Measurements from ENCODE around the gene ACCS. TPM values are rescaled to one million over a fixed set of nuclear protein-coding genes. Genes with fewer than 3 reads are reported as not detected.

ACCS gene
- total and polyA plus RNA-seq, 9 of the 15 experiments (the other 6 are each of a cell fraction or from before 2014, with no cell fraction given) = 4.2 to 25.9 (median 16.3) TPM

- TF ChIP-seq ZNF253 (CRISPR knock-in tag; conservative IDR thresholded peaks at IDR 0.05) (no peak), CEBPG (CRISPR knock-in tag; IDR thresholded peaks at IDR 0.05) (no peak), CEBPG (tag; conservative IDR thresholded peaks at IDR 0.05 in 1 of 2, IDR thresholded peaks at IDR 0.05 in 1 of 2) (0 out of 4 replicates have a peak, but pooled peaks of 1 of the 2 experiments have one; percentile 22), RBM17 (IDR thresholded peaks at IDR 0.05; ENCODE audit: borderline replicate concordance, low read depth, low read length) (no peak), PML (IDR thresholded peaks at IDR 0.05; ENCODE audit: low read length) (no peak), FOSL1 (tag; conservative IDR thresholded peaks at IDR 0.05) (0 out of 2 replicates have a peak, but pooled peaks have one; percentile 29), ETS2 (tag; IDR thresholded peaks at IDR 0.05; ENCODE audit: borderline replicate concordance, poor library complexity, severe bottlenecking) (no peak), ZNF184 (CRISPR knock-in tag; IDR thresholded peaks at IDR 0.05) (no peak), NBN (IDR thresholded peaks at IDR 0.05; ENCODE audit: low read depth) (no peak), JUN (IDR thresholded peaks at IDR 0.05; ENCODE audit: borderline replicate concordance, low read depth, low read length) (no peak), JUN (CRISPR knock-in tag; IDR thresholded peaks at IDR 0.05; ENCODE audit: borderline replicate concordance) (no peak), BRF1 (IDR thresholded peaks at IDR 0.05; ENCODE audit: borderline replicate concordance, extremely low read depth, insufficient read length) (no peak), NCOA4 (IDR thresholded peaks at IDR 0.05; ENCODE audit: partially characterized antibody) (no peak)
- TF ChIP-seq, protein P1, sequence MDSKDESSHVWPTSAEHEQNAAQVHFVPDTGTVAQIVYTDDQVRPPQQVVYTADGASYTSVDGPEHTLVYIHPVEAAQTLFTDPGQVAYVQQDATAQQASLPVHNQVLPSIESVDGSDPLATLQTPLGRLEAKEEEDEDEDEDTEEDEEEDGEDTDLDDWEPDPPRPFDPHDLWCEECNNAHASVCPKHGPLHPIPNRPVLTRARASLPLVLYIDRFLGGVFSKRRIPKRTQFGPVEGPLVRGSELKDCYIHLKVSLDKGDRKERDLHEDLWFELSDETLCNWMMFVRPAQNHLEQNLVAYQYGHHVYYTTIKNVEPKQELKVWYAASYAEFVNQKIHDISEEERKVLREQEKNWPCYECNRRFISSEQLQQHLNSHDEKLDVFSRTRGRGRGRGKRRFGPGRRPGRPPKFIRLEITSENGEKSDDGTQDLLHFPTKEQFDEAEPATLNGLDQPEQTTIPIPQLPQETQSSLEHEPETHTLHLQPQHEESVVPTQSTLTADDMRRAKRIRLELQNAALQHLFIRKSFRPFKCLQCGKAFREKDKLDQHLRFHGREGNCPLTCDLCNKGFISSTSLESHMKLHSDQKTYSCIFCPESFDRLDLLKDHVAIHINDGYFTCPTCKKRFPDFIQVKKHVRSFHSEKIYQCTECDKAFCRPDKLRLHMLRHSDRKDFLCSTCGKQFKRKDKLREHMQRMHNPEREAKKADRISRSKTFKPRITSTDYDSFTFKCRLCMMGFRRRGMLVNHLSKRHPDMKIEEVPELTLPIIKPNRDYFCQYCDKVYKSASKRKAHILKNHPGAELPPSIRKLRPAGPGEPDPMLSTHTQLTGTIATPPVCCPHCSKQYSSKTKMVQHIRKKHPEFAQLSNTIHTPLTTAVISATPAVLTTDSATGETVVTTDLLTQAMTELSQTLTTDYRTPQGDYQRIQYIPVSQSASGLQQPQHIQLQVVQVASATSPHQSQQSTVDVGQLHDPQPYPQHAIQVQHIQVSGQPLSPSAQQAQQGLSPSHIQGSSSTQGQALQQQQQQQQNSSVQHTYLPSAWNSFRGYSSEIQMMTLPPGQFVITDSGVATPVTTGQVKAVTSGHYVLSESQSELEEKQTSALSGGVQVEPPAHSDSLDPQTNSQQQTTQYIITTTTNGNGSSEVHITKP (IDR thresholded peaks at IDR 0.05; ENCODE audit: partially characterized antibody) = no peak
- TF ChIP-seq, protein P2, sequence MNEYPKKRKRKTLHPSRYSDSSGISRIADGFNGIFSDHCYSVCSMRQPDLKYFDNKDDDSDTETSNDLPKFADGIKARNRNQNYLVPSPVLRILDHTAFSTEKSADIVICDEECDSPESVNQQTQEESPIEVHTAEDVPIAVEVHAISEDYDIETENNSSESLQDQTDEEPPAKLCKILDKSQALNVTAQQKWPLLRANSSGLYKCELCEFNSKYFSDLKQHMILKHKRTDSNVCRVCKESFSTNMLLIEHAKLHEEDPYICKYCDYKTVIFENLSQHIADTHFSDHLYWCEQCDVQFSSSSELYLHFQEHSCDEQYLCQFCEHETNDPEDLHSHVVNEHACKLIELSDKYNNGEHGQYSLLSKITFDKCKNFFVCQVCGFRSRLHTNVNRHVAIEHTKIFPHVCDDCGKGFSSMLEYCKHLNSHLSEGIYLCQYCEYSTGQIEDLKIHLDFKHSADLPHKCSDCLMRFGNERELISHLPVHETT (CRISPR knock-in tag; conservative IDR thresholded peaks at IDR 0.05 in 1 of 2, IDR thresholded peaks at IDR 0.05 in 1 of 2) = no peak
- POLR2A ChIA-PET = no interaction called here
- H3K9ac ChIP-seq (ENCODE audit: insufficient read depth in 1 of 2, low read depth in 2 of 2, low read length in 2 of 2) = no peak overlapping the region
- DNase-seq (ENCODE audit: extremely low read depth in 1 of 4, low spot score in 3 of 4) = no peak
- BruUV-seq (replicated peaks) = no TSS peak
- WGBS (ENCODE audit: insufficient coverage, low coverage, missing lambda C conversion rate) = 2% methylated on average over 5 of the region's 5 CpGs
- ATAC-seq = no peak
- intact Hi-C loops (cut with micrococcal nuclease) = no loop called here
- no peak overlapping the region for H3K4me2 ChIP-seq (ENCODE audit: insufficient read depth, low read length)
- no peak overlapping the region for H3K27ac ChIP-seq (ENCODE audit: extremely low read depth, low read depth, low read length)
- H3K79me2 ChIP-seq (ENCODE audit: control insufficient read depth, insufficient read depth, low read length) = no peaks in the 10 kb centered on the region
- H4K20me1 ChIP-seq (replicated peaks; ENCODE audit: control insufficient read depth, insufficient read depth, low read length) = no peaks in the 10 kb centered on the region
- H3K9me3 ChIP-seq (replicated peaks; ENCODE audit: control insufficient read depth, insufficient read depth, low read depth, low read length) = no peaks in the 10 kb centered on the region
- H2AFZ ChIP-seq (ENCODE audit: low read depth, low read length) = no peak overlapping the region
- CTCF ChIA-PET (ENCODE audit: low intra/inter-chr PET ratio) = no interaction called here
- H3K36me3 ChIP-seq (ENCODE audit: control insufficient read depth, insufficient read depth, low read length) = no peaks in the 10 kb centered on the region
- no peak for FAIRE-seq
- peaks cover 15 to 20% of the 10 kb centered on the region in 2 experiments; a peak in 4 of 5 replicates for H3K27me3 ChIP-seq (ENCODE audit: control insufficient read depth in 2 of 2, insufficient read depth in 2 of 2, low read length in 2 of 2)
- no peaks in the 10 kb centered on the region for H3K9me1 ChIP-seq (ENCODE audit: control insufficient read depth, insufficient read depth, low read length)
- no peak overlapping the region for H3K4me3 ChIP-seq
- H3K4me1 ChIP-seq (replicated peaks in 1 of 2; ENCODE audit: control insufficient read depth in 2 of 2, insufficient read depth in 2 of 2, low read length in 2 of 2) = peaks cover 0 to 2% of the 10 kb centered on the region in 2 experiments; a peak in 3 of 5 replicates
- in situ Hi-C loops (cut with MboI) = no loop called here
Observed at GRCh38 chr11:44029977-44030911, 35.8 kb upstream of the ACCS start.
